Right lung (tissue), 10 donors: ENCODE measurements around the gene FAM217B. TPM values are rescaled to one million over a fixed set of nuclear protein-coding genes. Genes with fewer than 3 reads are reported as not detected.

Experiments
- DNase-seq, 2 donors: peaks; one replicate each; pipeline ENCODE4 v3.0.0-alpha.2; 2013
- long read RNA-seq, 8 donors: transcript quantifications; one replicate each; lab custom pipeline, GENCODE V29; 2026
- polyA plus RNA-seq, 5 donors: library from polyadenylated mRNA; unstranded; fragments of 120-200 nt; gene quantifications; one replicate each; pipeline versions ENCODE4 v1.2.1 to v1.2.3, GENCODE V29; 2013; ENCODE audit warnings: inconsistent platforms in 1 of 5, low replicate concordance in 1 of 5; ENCODE audit not compliant: insufficient read length in 5 of 5, insufficient read depth in 1 of 5

Gene FAM217B, protein sequence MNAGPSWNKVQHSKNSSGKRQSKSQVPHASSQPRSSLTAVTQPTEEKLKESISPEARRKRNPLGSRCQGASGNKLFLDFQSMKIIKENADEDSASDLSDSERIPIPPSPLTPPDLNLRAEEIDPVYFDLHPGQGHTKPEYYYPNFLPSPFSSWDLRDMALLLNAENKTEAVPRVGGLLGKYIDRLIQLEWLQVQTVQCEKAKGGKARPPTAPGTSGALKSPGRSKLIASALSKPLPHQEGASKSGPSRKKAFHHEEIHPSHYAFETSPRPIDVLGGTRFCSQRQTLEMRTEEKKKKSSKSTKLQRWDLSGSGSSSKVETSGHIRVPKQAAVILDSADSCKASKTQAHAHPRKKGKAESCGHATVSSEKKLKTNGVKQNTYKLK
- polyA plus RNA-seq, result 10 to 100 TPM; 16.4 to 30.1 (median 20.9) TPM
- long read RNA-seq, donor 1, full-length matches to known transcripts, result 16 of 16 reads
- long read RNA-seq, donor 1, partial matches to known transcripts, result 0 of 16 reads
- long read RNA-seq, donor 1, other reads (novel, unspliced or antisense), result 0 of 16 reads
- long read RNA-seq, donor 2, full-length matches to known transcripts, result 5 of 5 reads
- long read RNA-seq, donor 2, partial matches to known transcripts, result 0 of 5 reads
- long read RNA-seq, donor 2, other reads (novel, unspliced or antisense), result 0 of 5 reads
- long read RNA-seq, donor 3, full-length matches to known transcripts, result 11 of 11 reads
- long read RNA-seq, donor 3, partial matches to known transcripts, result 0 of 11 reads
- long read RNA-seq, donor 3, other reads (novel, unspliced or antisense), result 0 of 11 reads
- long read RNA-seq, donor 4, full-length matches to known transcripts, result 4 of 4 reads
- long read RNA-seq, donor 4, partial matches to known transcripts, result 0 of 4 reads
- long read RNA-seq, donor 4, other reads (novel, unspliced or antisense), result 0 of 4 reads
- long read RNA-seq, donor 5, full-length matches to known transcripts, result 15 of 15 reads
- long read RNA-seq, donor 5, partial matches to known transcripts, result 0 of 15 reads
- long read RNA-seq, donor 5, other reads (novel, unspliced or antisense), result 0 of 15 reads
- long read RNA-seq, donor 6, full-length matches to known transcripts, result 14 of 14 reads
- long read RNA-seq, donor 6, partial matches to known transcripts, result 0 of 14 reads
- long read RNA-seq, donor 6, other reads (novel, unspliced or antisense), result 0 of 14 reads
- long read RNA-seq, donor 7, full-length matches to known transcripts, result 5 of 5 reads
- long read RNA-seq, donor 7, partial matches to known transcripts, result 0 of 5 reads
- long read RNA-seq, donor 7, other reads (novel, unspliced or antisense), result 0 of 5 reads
- long read RNA-seq, donor 8, full-length matches to known transcripts, result 8 of 8 reads
- long read RNA-seq, donor 8, partial matches to known transcripts, result 0 of 8 reads
- long read RNA-seq, donor 8, other reads (novel, unspliced or antisense), result 0 of 8 reads

- DNase-seq, result peak; percentile 96 to 97
These were observed at the start of gene FAM217B, which contains the start of gene PPP1R3D for GRCh38 chr20:59940129-59940955. FAM217B (plus strand) TSS chr20:59940389; CDS start chr20:59943944, 3,555 bp downstream. PPP1R3D (minus strand) TSS chr20:59940305; CDS start chr20:59939931, 374 bp downstream.

DNA sequence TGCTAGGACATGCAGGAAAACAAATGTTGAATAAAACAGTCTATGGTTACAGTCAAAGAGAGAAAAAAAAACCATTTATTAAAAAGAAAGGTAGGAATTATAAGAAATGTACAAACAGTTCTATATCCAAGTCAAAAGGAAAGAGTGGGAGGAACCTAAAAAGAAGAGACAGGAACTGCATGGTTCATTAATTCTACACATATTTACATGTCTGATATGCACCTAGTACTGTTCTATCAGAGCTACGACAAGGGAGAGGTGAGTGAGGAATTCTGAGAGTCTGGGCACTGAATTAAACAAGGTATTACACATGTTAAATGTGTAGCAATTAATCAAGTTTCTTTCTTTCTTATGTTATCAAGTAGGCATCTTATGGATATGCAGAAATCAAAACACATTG is 48.6 kb upstream of the FAM217B start:
- DNase-seq, result no peak

GRCh38 chr20:59895908-59896307 is 44.3 kb upstream of the FAM217B start:
- DNase-seq, result no peak

GRCh38 chr20:59902470-59902869 is 37.7 kb upstream of the FAM217B start:
- DNase-seq, result no peak

DNA sequence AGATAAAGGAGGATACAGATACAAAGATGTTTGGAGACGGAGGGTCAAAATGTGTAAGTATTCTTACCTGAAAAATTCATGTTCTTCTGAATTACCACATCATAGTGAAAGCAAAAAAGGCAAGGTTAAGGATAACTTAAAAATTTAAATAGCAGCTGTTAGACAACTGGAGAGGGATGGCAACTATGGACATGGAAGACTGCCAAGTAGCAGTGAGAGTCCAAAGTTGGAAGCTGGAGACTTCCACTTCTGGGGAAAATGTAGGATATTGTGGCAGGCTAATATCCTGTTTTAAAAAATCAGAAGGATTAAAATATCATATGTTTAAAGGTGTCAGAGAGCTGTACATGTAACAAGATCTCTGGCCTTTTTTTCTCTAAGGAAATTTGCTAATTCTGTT is 36.6 kb upstream of the FAM217B start:
- peak; percentile 14 to 25 for DNase-seq

- no peak for DNase-seq
These were observed 31.3 kb upstream of the FAM217B start for GRCh38 chr20:59908855-59909254.

GRCh38 chr20:59911041-59911440 is 29.1 kb upstream of the FAM217B start:
- DNase-seq, result no peak

DNA sequence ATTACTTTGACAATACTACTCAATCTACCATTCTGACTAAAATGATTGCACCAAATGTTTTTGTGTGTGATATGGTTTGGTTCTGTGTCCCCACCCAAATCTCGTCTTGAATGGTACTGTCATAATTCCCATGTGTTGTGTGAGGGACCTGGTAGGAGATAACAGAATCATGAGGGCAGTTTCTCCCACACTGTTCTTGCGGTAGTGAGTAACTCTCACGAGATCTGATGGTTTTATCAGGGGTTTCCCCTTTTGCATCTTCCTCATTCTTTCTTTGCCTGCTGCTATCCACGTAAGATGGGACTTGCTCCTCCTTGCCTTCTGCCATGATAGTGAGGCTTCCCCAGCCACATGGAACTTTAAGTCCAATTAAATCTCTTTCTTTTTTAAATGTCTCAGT is 27.6 kb upstream of the FAM217B start:
- DNase-seq, result no peak

DNA sequence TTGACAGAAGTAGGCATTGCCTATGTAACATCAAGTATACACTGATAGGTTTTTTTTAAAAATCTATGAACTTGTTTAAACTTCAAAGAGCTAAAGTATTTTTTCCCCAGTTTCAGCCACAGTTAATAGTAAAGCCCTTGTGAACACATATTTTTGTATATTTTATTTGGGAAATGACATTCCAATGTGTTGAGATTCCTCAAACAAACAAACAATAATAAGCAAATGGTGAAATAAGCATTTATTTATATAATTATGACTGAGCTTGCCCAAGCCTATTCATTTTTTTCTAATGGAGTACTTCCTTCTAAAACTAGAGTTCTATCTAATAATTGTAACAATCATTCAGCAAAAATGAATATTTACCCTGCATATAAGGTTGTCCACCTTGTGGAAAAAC is 19.2 kb upstream of the FAM217B start:
- DNase-seq, result no peak

- DNase-seq, result no peak
These were observed 16.7 kb upstream of the FAM217B start for GRCh38 chr20:59923514-59923913.

DNA sequence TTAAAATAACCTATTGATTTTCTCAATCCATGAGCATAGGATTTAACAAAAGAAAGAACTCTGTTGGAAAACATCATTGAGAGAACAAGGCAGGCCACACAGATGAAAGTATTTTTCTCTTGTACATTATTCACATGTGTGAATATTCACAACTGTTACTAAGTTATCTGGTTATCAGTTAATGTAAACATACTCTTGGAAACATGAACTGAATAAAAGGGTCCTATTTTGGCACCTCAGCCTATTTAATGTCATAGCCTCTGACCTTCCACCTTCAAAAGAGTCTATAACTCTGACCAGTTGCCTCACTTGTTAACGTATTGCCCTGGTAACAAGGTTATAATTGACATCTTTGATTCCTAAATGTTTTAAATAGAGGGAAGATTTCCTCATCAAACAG is 14.8 kb upstream of the FAM217B start:
- no peak for DNase-seq

- DNase-seq, result no peak
These were observed 14.3 kb upstream of the FAM217B start for GRCh38 chr20:59925899-59926298.

DNA sequence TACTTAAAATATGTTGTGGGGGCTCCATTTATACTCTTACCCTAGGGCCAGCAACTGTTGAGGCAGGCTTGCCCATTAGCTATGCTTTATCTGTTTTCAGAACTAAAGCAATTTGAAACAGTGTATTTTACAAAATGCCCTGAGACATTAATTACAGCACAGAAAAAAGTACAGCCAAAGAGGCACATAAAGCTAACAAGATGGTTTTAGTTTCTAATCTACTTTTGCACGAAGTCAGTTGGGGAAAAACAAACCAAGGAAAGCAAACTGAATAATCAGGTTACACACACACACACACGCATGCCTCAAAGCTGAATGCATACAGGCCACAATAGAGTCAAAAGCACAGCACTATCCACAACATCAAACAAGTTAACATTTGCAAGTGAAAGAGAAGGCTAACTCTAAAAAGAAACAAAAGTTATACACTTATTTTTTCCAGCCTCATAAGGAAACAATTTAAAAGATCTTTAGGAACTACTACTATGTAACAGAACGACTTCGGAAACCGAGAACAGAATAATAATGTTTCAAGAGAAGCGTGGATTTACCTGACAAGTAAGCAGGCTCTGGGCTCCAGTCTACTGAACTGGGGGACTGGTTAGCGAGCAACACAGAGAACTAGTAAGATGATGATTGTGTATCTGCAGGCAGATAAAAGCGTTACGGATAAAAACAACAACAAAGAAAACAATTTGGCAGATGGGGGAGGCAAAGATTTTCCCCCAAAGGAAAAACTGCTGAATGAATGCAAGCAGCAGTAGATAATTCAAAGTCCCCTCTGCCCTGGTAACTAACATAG is 8.5 kb upstream of the FAM217B start:
- no peak for DNase-seq

DNA sequence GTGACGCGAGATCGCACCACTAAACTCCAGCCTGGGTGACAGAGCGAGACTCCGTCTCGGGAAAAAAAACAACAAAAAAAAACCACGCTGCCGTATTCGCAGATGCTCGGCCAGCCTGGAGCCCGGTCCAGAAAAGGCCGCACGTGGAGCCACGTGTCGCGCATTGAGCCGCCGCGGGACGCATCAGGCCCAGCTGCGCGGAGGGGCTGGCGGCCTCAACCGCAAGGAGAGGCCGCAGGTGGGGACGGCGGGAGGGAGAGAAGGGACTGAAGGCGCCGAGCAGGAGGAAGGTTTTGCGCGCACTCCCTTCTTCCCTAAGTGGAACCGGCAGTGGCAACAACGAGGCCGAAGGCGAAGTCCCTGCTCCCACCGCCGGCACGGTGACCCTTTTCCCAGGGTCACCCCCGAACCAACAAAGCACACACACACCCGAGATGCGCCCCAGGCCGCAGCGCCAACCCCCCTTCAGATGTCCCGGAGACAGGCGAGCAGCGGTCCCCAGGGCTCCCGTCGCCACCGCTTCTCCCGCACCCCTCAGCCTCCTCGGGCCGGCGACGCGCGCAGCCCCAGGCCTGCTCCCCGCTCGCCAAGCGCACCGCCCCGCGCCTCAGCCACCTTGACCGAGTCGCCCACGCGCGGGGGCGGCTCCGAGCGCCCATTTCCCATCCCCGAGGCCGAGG is 7.4 kb upstream of the FAM217B start:
- DNase-seq, result no peak

DNA sequence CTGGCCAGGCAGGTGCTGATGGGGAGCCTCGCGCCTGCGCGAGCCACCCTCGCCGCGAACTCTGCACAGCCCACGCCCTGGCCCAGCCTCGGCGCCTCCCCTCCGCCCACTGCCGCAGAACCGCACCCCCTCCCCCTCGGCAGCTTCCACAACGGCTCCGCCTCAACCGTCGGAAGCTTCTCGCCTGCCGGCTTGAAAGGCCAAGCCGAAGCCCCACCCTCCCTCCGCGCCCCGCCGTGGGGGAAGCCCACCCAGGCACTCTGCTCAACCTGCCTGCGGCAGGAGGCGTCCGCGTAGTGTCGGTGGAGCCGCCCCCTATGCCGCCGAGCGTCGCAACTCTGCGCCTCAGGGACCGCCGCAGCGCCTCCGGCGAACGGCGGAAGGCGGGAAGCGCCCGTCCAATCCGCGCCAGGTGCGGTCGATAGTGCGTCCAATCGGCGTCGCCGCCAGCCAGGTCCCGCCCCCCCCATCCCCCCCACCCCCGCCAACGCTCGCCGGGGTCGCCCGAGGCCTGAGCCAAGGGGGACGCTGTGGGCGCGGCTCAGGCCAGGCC is 6.8 kb upstream of the FAM217B start, which contains the start of gene SYCP2:
Gene SYCP2, minus strand, starts transcription at position 342 of the 553 bp plus-strand sequence. CDS start 11,224 bp downstream, outside the sequence.
- DNase-seq, result no peak

GRCh38 chr20:59933849-59934585 is 6.2 kb upstream of the FAM217B start:
- peak; percentile 69 for DNase-seq

- no peak for DNase-seq
These were observed 4.6 kb upstream of the FAM217B start for GRCh38 chr20:59935457-59936185.
